HUES6 (cell line): ENCODE data around the gene ATXN2.
"Not testable (repeated sequence)": the region's sequence is repeated elsewhere in the genome, so short reads cannot be mapped to it uniquely, and the experiment has no call there.

Source experiments
- H3K27ac ChIP-seq: 2 replicates; pipeline ENCODE4 v1.7.0; 2013; ENCODE audit warnings: low read depth, mild to moderate bottlenecking, low read length, inconsistent platforms
- H3K27me3 ChIP-seq: 2 replicates; pipeline ENCODE4 v1.6.1; 2013; ENCODE audit warnings: low read length; ENCODE audit not compliant: control insufficient read depth, insufficient read depth
- H3K36me3 ChIP-seq: 2 replicates; pipeline ENCODE4 v1.6.1; 2013; ENCODE audit warnings: low read length; ENCODE audit not compliant: control insufficient read depth, insufficient read depth
- H3K4me1 ChIP-seq: 2 replicates; pipeline ENCODE4 v1.6.1; 2013; ENCODE audit warnings: low read length; ENCODE audit not compliant: control insufficient read depth, insufficient read depth
- H3K4me3 ChIP-seq: 2 replicates; pipeline ENCODE4 v1.5.1; 2013; ENCODE audit warnings: low read depth, low read length
- H3K9ac ChIP-seq: one replicate; pipeline ENCODE4 v1.6.1; 2013; ENCODE audit warnings: mild to moderate bottlenecking, low read length
- H3K9me3 ChIP-seq: 2 replicates; pipeline ENCODE4 v1.6.1; 2013; ENCODE audit warnings: low read depth, low read length; ENCODE audit not compliant: control insufficient read depth, insufficient read depth

ATXN2 gene

GRCh38 chr12:111583506-111583905 lies 15.6 kb downstream of the ATXN2 start:
- not testable (repeated sequence) for H3K27ac ChIP-seq, H3K36me3 ChIP-seq, H3K9me3 ChIP-seq, H3K4me3 ChIP-seq, H3K4me1 ChIP-seq, H3K9ac ChIP-seq, H3K27me3 ChIP-seq

GRCh38 chr12:111582133-111582747 lies 16.9 kb downstream of the ATXN2 start:
- no peaks in the 10 kb centered on the region for H3K27me3 ChIP-seq
- no peaks in the 10 kb centered on the region for H3K9me3 ChIP-seq
- H3K36me3 ChIP-seq: 0 out of 2 replicates have a peak, but pooled peaks cover 5% of the 10 kb centered on the region
- H3K9ac ChIP-seq: no peak overlapping the region
- H3K4me3 ChIP-seq: no peak overlapping the region
- no peak overlapping the region for H3K27ac ChIP-seq
- H3K4me1 ChIP-seq: no peaks in the 10 kb centered on the region

- no peak overlapping the region for H3K9ac ChIP-seq
- H3K36me3 ChIP-seq: 0 out of 2 replicates have a peak, but pooled peaks cover 5% of the 10 kb centered on the region
- H3K9me3 ChIP-seq: no peaks in the 10 kb centered on the region
- H3K4me3 ChIP-seq: no peak overlapping the region
- H3K27me3 ChIP-seq: no peaks in the 10 kb centered on the region
- no peak overlapping the region for H3K27ac ChIP-seq
- no peaks in the 10 kb centered on the region for H3K4me1 ChIP-seq
Observed at GRCh38 chr12:111581434-111582132, 17.5 kb downstream of the ATXN2 start.

- H3K27me3 ChIP-seq: no peaks in the 10 kb centered on the region
- no peaks in the 10 kb centered on the region for H3K9me3 ChIP-seq
- H3K36me3 ChIP-seq: 0 out of 2 replicates have a peak, but pooled peaks cover 5% of the 10 kb centered on the region
- H3K27ac ChIP-seq: no peak overlapping the region
- H3K4me3 ChIP-seq: no peak overlapping the region
- no peaks in the 10 kb centered on the region for H3K4me1 ChIP-seq
- H3K9ac ChIP-seq: no peak overlapping the region
Observed at GRCh38 chr12:111580737-111581136, 18.4 kb downstream of the ATXN2 start.

- H3K4me1 ChIP-seq: no peaks in the 10 kb centered on the region; the same call in 1 of the 2 replicates
- no peak overlapping the region for H3K9ac ChIP-seq
- 0 out of 2 replicates have a peak, but pooled peaks cover 5% of the 10 kb centered on the region for H3K36me3 ChIP-seq
- no peak overlapping the region for H3K27ac ChIP-seq
- H3K27me3 ChIP-seq: no peaks in the 10 kb centered on the region
- H3K9me3 ChIP-seq: no peaks in the 10 kb centered on the region
- H3K4me3 ChIP-seq: no peak overlapping the region
Observed at GRCh38 chr12:111580119-111580425, 19.0 kb downstream of the ATXN2 start.

GRCh38 chr12:111578971-111579340 lies 20.2 kb downstream of the ATXN2 start:
- H3K9ac ChIP-seq: no peak overlapping the region
- H3K4me1 ChIP-seq: peaks cover 6% of the 10 kb centered on the region; the same call in 1 of the 2 replicates
- no peaks in the 10 kb centered on the region for H3K9me3 ChIP-seq
- H3K36me3 ChIP-seq: 0 out of 2 replicates have a peak, but pooled peaks cover 5% of the 10 kb centered on the region
- H3K4me3 ChIP-seq: no peak overlapping the region
- no peak overlapping the region for H3K27ac ChIP-seq
- H3K27me3 ChIP-seq: no peaks in the 10 kb centered on the region

GRCh38 chr12:111578276-111578970 lies 20.7 kb downstream of the ATXN2 start:
- no peaks in the 10 kb centered on the region for H3K9me3 ChIP-seq
- no peak overlapping the region for H3K27ac ChIP-seq
- peaks cover 6% of the 10 kb centered on the region; the same call in 1 of the 2 replicates for H3K4me1 ChIP-seq
- H3K9ac ChIP-seq: no peak overlapping the region
- H3K27me3 ChIP-seq: no peaks in the 10 kb centered on the region
- H3K36me3 ChIP-seq: 0 out of 2 replicates have a peak, but pooled peaks cover 5% of the 10 kb centered on the region
- H3K4me3 ChIP-seq: no peak overlapping the region

- 0 out of 2 replicates have a peak, but pooled peaks cover 2% of the 10 kb centered on the region for H3K36me3 ChIP-seq
- peaks cover 15% of the 10 kb centered on the region for H3K4me1 ChIP-seq
- H3K9me3 ChIP-seq: no peaks in the 10 kb centered on the region
- no peak overlapping the region for H3K27ac ChIP-seq
- H3K4me3 ChIP-seq: no peak overlapping the region
- H3K27me3 ChIP-seq: no peaks in the 10 kb centered on the region
- no peak overlapping the region for H3K9ac ChIP-seq
Observed at GRCh38 chr12:111574797-111575443, 24.2 kb downstream of the ATXN2 start.

GRCh38 chr12:111573476-111573875 lies 25.6 kb downstream of the ATXN2 start:
- no peak overlapping the region for H3K4me3 ChIP-seq
- 0 out of 2 replicates have a peak, but pooled peaks cover 2% of the 10 kb centered on the region for H3K36me3 ChIP-seq
- no peak overlapping the region for H3K9ac ChIP-seq
- H3K4me1 ChIP-seq: peaks cover 15% of the 10 kb centered on the region
- no peaks in the 10 kb centered on the region for H3K9me3 ChIP-seq
- no peak overlapping the region for H3K27ac ChIP-seq
- H3K27me3 ChIP-seq: no peaks in the 10 kb centered on the region

- peaks cover 15% of the 10 kb centered on the region for H3K4me1 ChIP-seq
- no peak overlapping the region for H3K4me3 ChIP-seq
- H3K9ac ChIP-seq: no peak overlapping the region
- H3K9me3 ChIP-seq: no peaks in the 10 kb centered on the region
- no peaks in the 10 kb centered on the region for H3K27me3 ChIP-seq
- H3K27ac ChIP-seq: no peak overlapping the region
- no peaks in the 10 kb centered on the region for H3K36me3 ChIP-seq
Observed at GRCh38 chr12:111570084-111570961, 28.8 kb downstream of the ATXN2 start.
